GM18907 (cell line): ENCODE data around the gene FHIT.

Experiments used
- ATAC-seq: cut with Tn5 transposase; IDR thresholded peaks from one replicate; pipeline ENCODE4 v1.9.1; 2021; ENCODE audit warnings: mild to moderate bottlenecking, moderate library complexity; ENCODE audit not compliant: unreplicated experiment

FHIT gene

DNA sequence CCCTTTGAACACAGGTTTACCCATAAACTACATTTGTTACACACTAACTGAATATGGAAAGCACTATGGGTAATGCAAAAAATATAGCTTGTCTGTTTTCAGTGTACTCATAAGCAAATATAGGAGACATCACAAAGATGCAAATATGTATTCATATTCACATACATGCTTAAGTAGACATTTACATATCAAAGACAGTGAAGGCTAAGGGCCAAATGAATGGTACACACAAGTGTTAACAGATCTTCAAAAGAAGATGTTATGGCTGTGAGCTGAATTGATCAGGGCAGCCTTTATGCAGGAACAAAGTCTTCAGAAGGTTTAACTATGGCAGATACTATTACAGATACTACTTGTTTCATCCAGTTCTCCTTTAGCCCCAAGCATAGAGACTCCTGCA is 384.1 kb downstream of the FHIT start:
- no peak for ATAC-seq

DNA sequence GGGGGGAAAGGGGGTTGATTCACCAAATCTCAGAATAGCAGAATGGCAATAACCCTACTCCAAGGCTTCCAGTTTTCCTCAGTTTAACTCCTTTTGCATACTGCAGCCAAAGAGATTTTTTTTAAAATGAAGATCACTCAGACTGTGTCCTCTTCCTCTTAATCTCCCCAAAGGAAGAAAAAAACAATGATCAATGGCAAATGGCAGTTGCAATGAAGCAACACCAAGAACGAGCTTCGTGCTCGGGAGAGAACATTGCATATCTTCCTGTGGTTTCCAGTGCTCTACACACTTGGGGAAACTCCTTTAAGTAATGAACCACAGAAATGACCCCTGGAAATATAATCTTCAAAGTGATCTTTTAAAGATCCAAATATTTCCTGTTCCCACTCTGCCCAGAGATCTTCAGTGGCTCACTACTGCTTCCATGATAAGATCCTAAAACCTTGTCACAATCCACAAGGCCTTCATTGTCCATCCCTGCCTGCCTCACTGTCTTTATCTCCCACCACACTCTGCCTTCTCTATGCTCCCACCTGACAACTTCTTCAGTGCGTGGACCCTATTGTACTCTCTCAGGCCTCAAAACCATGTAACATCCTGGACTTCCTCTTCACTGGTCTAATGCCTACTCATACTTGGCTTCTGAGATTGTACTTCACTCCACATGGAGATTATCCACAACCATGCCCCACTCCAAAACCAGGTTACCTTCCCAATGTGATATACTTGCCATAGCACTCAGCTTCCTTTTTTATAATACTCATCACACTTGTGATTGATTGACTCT is 394.8 kb downstream of the FHIT start:
- ATAC-seq = no peak

DNA sequence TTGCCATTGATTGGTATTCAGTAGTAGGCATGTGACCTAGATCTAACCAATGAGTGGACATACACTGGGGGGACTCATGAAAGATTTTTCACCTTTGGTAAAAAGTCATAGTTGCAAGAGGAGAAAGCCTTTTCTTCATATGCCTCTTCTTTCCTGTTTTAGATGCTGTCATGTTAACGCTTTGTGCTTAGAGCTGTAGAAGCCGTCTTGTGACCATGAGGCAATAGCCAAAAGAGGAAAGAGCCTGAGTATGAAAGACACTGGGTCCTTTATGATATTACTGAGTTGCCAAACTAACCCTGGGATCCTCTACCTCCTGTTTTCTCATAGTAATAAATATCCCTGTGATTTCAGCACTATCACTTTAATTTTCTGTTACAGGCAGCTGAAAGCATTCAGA is 396.0 kb downstream of the FHIT start:
- ATAC-seq = no peak

DNA sequence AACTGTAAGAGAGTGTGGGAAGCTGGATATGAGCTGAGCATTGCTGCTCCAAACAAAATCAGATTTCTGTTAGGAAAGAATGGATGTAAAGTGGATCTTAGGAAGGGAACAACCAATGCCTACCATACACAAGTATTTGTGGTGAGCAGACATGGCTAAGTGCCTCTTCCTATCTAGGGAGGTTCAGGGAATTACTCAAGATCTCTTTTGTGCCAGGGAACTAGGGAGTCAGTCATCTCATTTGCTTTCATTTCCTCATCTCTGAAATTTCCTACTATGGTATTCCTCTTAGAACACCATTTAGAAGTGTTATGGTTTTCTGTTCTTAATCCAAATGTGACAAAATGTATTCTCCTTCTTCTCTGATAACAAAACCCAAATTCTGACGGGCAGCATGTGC is 396.5 kb downstream of the FHIT start:
- ATAC-seq = no peak

DNA sequence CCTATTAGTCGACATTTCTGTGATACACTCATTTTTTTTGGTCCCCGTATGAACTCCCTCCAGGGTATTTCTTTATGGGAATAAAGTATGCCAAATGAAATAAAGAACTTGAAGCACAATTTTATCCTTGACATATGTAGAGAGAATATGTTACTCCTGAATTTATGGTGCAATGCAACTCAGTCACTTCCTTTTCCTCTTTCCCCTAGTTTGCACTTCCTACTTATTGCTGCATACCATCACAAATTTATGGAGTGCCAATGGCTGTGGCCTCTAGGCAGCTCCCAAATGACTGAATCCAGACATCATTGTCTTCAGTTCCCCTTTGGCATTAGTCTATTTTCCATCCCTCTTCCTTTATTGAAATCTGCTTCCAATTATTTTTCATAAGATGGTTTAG is 403.5 kb downstream of the FHIT start:
- ATAC-seq = no peak

DNA sequence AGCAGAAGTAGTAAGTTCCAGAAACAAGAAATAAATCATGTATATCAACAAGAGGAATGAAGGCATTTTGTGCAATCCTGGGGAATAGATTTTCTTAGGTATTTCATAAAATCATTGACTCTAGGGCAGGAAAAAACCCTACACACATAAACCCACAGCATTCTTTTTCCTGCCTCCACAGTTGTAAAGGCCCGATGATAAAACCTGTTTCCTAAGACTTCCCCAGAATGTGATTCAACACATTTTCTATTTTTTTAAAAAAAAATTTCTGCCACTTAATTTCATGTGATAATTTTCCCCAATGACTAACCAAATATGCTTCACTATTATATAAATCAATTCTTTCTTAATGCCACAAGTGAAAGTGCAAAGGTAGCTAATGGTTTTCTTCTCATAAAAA is 407.0 kb downstream of the FHIT start:
- no peak for ATAC-seq

DNA sequence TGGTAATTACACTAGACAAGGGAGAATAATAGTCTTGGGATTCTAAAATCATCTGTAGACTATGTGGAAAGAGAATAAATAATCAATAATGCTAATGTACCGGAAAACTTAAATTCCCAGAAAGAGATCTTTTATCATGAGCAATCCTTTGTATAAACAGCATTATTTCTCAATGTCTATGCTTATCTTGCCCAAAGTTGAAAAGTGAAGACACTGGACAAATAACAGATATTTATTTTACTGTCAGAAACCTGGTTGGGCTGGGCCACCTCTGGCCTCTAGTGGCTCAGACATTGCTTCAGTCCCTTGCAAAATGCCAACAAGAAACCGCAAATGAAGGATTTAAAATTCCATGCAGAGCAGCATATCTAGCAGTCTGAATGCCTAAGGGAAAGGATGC is 409.9 kb downstream of the FHIT start:
- ATAC-seq = no peak

DNA sequence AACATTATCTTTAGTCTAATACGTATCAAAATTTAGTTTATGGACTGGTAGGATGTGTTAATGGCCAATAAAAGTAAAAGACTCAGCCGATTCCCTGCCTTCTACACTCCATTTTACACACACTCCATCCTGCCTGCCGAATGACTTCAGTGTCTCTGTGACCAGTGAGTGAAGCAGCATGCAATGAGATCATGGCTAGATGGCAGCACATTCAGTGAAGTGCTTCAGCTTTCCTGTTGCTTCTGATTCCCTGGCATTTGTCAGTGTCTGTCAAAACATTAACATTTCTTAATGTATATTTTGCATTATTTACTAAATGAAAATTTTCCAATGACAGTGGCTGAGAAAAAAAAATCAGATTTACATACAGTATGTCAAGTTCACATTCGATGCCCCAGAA is 412.0 kb downstream of the FHIT start:
- ATAC-seq = no peak

DNA sequence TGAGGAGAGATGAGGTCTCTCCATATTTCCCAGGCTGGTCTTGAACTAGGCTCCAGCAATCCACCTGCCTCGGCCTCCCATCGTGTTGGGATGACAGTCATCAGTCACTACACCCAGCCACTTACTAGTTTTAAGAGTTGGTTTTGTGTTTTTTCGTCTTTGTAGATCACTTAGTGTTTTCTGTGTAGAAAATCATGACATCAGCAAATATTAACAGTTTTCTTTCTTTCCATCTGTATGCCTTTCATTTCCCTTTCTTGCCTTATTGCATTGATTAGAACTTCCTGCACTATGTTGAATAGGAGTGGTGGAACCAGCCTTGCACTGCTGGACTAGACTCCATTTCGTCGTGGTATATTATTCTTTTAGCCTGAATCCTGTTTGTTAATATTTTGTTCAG is 415.5 kb downstream of the FHIT start:
- ATAC-seq = no peak

DNA sequence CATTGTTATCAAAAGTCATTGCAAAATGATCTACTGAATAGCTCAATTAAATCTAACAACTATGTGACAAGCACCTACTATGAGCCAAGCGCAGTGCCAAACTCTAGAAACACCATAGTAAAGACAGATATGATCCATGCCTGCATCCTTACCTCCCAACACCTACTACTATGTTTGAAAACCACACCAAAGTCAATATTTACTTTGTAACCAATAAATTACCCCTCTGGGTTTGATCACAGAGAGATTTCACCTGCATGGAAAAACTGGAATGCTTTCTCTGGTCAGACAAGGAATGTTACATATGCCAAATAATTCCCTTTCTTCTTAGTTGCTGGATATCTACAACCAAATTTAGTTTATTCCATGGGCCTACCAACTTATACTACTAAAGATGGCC is 422.2 kb downstream of the FHIT start:
- ATAC-seq = no peak

DNA sequence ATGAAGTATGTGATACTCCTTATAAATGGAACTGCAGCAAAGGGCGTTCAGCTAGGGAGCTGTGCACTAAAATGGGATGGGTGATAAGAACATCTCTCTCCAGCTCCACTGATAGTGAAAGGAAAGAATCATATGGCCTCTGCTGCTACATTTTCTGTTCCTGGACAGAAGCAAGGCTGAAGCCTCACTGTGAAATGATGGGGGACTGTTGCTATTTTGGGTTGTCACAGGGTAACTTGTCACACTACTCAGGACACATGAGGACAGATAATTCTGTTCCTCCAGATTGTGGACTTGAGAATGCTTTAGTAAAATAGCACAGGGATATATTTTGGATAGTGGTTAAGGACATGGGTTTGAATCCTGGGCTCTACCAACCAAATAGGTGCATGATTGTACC is 423.6 kb downstream of the FHIT start:
- no peak for ATAC-seq

DNA sequence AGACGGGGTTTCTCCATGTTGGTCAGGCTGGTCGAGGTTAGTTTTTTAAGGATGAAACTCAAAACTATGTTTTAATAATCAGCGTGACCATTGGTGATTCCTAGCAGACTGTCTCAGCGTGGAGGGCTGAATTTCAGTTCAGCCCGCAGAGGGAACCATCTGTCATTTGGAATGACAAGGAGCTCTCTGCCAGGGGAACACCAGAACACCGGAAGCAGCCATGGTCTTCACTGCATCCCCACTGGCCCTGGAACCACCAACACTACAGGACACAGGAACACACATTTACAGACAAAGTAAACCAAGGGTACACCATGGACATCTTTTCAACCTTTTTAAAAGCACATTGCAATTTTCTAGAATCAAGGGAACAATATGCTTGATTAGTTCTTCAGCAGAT is 424.7 kb downstream of the FHIT start:
- ATAC-seq = no peak

DNA sequence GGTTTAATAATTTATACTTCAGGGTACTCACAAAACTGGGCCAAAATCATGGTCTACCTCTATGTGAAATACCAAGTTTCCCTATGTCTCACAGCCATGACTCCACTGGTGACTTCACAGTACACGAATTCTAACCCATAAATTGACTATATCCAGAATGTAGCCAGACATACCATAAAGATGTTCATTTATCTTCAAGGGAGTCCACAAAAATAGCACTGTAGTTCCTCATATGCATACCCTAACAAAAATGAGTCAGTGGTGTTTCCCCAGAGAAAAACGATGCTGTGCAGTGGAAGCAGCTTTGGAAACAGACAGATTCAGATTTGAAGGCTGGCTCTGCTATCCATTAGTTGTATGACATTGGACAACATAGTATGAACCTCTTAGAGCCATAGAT is 438.8 kb downstream of the FHIT start:
- ATAC-seq = peak; percentile 54

DNA sequence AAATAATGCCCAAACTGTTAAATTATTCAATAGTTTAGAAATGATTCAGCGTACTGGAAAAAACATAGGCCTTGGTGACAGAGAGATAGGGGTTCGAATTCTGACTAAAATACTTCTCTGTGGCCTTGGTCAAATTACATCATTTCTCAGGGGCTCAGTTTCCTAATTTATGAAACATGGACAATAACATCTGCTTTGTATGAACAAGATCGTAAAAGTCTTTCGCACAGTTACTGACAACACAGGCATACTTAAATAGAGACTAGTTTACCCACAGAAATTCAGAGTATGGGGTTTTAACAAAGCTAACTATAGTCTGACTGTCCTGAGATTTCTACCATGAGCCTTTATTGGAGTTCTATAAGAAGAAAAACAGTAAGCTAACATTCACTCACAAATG is 440.4 kb downstream of the FHIT start:
- no peak for ATAC-seq

DNA sequence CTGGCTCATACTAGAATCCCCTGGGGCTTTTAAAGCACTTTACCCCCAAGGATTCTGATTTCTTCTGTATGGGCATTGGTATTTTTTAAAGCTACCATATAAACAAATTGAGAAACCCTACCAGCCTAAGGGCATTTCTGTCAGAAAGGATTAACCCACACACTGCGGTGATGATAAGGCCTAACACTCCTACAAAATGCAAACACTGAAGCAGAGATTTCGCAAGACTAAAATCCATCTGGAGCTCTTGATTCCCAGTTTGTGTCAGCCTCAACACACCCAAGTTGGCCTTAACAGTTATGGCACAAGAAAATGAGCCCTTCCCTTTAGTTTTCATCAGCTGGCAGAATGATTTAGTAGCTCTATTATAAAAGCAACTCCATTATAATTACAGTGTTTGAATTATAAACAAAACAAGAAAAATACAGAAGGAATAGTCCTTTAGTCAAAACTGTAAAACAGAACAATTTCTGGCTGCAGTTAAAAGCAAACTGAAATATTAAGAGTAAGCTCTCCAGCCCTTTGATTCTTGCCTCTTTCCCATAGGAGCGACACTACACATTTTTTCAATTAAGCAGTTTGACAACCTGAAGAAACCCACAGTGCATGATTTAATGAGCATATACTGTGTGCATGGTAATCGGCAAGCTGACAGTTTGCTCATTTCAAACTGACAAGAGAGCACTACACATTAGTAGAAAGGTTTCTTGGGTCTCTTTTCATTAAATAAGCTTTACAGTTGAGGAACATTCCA is 441.2 kb downstream of the FHIT start:
- ATAC-seq = no peak

DNA sequence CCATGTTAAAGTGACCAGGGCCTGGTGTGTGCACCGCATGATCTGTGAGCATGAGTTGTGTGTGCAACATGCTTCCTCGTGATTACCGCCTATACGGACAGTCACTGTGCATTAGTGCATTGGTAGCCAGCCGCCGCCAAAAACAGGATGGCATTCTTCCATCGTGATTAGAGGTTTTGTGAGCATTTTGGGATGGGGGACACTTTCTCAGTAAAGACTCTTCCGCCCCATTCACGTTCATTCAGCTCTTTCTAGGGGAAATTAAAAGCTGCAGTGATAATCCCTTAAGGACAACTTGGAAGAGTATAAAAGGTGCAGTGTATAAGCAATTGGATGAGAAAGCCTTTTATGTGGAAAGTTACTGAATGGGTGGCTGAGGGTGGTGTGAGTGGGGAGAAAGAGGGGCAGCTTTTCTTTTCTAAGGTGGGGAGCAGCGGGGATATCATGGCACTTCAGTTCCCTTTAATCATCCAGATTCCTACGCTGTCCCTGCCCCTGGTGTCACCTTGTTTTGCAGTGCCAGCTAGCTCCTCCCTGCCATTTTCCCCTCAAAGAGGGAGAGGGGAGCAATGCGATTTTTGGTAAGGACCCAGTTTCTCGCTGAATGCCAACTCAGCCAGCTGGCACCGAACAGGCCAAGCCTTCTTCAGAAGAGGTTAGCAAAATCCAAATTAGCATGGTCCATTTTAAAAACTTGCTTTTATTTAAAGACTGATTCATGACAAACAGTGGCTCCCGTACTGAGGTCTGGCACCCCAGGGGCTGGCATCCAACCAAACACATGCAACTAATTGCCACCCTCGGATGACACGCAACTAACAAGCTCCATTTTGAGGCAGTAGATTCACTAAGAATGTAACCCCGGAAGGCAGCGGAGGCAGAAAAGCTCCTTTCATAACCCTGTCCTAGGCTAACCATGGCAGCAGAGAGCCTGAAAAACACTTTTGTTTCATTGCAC is 447.8 kb downstream of the FHIT start:
- no peak for ATAC-seq

DNA sequence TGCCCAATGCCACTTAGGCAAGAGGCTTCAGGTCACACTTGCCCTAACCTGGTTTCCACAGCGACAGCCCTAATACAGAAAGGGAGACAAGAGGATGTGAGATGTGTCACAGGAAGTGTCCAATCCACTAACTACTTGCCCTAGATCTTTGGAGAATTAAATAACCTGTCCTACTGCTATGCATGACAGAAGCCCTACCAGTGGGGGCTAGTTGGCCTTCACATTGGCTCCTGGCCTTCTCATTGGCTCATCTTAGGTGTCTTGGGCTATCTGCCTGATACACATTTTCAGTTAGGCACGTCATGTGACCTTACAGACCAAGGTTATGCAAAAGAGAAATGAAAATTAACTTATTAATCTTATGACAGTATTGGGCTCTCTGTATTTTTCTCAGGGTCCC is 449.9 kb downstream of the FHIT start:
- no peak for ATAC-seq

DNA sequence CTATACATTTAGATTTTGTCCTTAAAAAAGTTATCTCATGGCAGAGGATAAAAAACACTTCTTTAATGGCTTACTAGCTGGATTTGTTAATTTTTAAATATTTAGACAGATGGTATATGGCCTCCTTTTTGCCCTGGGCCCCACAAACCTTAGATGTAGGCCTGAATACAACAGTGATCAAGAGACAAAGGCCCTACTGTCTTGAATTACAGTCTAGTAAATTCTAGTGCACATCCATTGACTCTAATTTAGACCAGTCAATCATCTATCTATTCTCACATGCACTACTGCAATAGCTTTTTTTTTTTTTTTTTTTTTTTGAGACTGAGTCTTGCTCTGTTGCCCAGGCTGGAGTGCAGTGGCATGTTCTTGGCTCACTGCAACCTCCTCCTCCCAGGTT is 452.8 kb downstream of the FHIT start:
- no peak for ATAC-seq

DNA sequence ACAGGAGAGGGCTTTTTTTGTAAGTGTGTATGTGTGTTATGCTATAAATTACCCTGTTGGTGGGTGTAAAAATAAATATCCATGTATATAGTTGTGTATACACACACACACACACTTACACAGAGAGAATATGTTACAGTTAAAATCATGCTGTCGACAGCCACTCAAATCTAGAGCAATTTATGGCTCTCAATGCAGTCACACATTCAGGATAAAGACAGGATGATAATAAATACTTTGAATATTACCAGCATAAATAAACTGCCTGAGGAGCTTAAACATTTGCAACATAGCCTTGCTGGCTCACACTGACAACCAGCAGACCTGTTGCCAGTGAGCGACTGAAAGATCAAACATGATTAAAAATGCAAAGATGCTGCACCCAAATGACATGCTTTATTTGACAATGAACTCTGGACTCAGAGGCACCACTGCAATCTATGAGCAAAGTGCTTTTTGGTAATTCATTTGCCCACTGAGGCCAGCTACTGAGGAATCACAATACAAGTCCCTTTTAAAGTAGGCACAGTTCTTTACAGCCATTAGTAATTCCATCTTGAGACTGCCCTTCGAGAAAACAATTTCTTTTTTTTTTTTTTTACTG is 458.9 kb downstream of the FHIT start:
- ATAC-seq = no peak

DNA sequence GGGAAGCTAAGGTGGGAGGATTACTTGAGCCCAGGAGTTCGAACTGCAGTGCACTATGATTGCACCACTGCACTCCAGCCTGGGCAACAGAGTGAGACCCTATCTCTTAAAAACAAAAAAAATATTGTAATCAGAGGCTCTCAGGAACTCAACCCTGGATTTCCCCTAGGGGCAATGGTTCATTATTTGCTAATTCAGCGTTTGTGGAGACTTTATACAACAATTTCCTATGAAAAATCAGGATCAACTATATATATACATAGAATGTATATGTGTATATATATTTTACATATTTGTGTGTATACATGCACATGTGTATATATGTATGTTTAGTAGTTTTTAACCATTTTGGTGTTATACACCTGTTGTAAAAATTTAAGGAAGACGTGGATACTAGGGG is 463.1 kb downstream of the FHIT start:
- no peak for ATAC-seq

DNA sequence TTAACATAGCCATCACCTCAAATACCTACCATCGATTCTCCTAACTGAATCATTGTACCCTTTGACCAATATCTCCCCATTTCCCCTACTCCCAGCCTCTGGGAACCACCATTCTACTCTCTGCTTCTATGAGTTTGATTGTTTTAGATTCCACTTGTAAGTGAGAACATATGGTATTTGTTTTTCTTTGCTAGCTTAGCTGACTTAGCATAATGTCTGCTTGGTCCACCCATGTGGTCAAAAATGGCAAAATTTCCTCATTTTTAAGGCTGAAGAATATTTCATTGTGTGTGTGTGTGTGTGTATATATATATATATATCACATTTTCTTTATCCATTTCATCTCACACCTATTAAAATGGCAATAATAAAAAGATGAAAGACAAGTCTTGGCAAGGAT is 469.3 kb downstream of the FHIT start:
- no peak for ATAC-seq
